ENCODE results near the gene ABCA8.
"Not testable (repeated sequence)": the region's sequence is repeated elsewhere in the genome, so short reads cannot be mapped to it uniquely, and the experiment has no call there.

Gene ABCA8

DNA sequence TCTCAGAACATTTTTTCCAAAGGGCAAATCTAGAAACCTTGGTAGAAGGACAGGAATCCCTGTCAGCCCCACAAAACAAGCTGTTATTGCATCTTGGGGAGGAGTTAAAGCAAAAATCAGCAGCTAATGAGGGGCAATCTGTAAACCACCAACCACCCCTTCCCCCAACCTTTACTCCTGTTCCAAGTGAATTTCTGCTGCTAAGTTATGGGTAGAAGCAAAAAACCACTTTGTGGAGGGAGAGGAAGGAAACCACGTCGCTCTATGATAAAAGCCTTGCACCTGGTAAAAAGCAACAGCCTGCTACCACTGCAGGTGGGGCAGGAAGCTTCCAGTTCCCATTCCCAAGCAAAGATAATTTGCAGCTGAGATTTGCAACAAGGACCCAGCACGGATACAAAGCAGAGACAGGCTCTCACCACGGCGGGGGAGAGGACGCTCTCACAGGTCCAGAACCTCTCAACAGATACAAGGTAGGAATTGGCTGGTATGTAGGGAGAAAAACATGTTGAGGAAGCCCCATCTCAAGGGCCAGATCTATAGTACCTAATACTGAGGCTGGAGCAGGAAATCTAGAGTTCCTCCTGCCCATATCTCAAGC lies 10.7 kb downstream of the ABCA8 start:
- no peak for DNase-seq (ENCODE audit: extremely low read depth in 1 of 2, low read depth in 1 of 2)

DNA sequence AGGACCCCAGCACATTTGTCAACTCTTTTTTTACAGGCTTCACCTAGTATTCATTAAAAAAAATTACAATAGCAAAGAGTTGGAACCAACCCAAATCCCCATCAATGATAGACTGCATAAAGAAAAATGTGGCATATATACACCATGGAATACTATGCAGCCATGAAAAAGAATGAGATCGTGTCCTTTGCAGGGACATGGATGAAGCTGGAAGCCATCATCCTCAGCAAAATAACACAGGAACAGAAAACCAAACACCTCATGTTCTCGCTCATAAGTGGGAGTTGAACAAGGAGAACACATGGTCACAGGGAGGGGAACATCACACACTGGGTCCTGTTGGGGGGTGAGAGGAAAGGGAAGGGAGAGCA lies 11.4 kb downstream of the ABCA8 start:
- DNase-seq (ENCODE audit: extremely low read depth in 1 of 2, low read depth in 1 of 2), result not testable (repeated sequence)

DNA sequence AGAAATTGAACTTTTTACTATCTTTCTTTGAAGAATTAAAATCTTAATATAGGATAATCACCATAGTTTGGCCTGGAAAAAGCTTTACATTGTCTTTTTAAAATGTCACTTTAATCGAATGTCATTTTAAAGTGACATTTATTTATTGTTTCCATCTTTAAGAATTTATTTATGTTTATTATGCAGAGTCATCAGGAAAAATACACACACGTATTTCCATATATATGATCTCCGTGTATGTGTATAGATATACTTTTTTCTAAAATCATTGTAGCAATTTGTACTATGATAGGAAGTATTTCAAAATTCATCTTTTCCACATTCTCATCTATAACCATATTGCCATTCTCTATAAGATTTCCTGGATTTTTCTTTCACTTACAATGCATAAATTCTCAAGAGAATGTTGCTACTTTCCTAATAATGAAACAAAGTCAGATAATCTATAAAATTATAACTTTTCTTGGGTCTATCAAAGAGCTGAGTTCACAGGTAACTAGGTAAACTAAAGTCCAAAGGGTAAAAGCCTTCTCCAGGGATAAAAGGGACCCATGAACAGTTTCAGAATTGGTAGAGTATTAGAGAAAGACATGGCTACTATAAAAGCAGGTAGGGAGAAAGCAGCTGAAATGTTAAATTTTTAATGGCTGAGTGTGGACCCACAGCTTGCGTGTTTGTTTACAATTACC lies 11.9 kb downstream of the ABCA8 start:
- DNase-seq (ENCODE audit: extremely low read depth in 1 of 2, low read depth in 1 of 2), result no peak

DNA sequence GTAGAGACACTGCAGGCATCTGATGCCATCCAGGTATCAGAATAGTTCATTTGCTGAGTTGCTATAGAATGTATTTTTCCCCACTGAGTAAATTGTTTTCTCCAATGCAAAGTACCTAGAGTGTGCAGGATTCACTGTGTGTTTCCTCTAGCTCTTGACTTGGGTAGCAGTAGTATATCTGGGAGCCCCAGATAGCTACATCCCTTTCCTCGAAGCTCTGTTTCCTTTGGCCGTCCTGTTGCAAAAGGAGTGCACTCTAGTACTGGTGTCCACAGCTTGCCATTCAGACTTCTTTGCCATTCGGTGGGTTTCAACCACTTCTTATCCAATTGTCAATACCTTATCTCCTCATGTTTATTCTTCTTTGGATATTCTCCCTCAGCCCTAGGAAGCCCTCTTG lies 12.8 kb downstream of the ABCA8 start:
- no peak for DNase-seq (ENCODE audit: extremely low read depth in 1 of 2, low read depth in 1 of 2)

DNA sequence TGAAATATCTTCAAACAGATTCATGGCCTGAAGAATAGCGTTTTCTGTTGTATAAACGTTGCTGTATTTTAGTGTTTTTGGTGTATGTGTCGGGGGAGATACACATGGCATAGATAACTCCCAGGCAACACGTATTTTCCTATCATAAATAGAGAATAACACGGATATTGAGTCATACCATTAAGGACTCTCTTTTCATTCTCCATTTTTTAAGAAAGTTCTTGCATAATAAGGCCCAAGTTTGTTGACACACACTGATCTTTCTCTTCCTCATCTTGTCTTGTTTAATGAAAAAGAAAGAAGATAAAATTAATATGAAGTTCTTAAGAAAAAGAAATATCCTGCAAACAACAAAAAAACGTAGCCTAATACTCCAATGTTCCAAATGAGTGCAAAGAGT lies 13.4 kb downstream of the ABCA8 start:
- no peak for DNase-seq (ENCODE audit: extremely low read depth in 1 of 2, low read depth in 1 of 2)

DNA sequence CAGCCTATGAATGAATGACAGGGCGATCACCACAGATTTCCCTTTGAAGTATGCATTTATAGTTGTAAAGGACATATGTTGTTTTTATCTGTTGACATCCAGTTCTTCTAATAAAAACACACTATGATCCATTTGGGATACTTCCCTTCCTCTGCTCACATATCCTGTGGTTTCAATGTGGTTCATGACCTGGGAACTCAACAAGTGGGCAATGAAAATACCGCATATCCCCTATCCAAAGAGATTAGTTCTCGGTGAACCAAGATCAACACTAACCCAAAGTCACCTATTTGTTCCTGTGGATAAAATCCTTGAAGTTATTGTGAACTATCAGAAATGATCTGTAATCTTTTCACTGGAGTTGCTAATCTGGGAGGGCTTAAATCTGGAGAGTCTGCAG lies 16.0 kb downstream of the ABCA8 start:
- no peak for DNase-seq (ENCODE audit: extremely low read depth in 1 of 2, low read depth in 1 of 2)

DNA sequence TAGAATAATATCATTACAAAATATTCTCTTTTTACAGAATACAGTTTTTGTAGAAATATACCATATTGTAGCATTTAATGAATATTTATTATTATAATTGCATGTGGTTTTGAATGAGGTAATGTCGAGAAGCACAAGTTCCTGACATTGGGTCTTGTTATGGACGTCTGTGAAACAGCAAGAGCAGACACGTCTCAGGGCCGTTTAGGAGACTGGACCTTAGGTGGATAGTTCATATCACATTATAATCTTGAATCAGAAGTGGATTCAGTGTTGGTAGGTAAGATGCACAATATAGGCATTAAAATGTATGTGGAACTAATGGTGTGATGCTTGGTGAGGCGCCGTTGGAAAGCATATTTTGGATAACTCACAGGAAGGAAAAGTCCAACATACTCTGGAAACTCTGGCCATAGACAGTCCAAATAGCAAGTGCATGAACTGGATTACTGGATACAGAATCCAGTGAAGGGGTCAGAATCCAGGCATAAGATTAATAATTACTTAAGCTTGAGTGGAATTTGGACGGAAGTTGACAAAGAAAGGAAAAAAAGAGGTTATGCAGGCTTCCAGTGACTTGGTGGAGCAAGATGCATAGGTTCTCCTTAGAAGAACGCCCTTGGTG lies 17.2 kb downstream of the ABCA8 start:
- no peak for DNase-seq (ENCODE audit: extremely low read depth in 1 of 2, low read depth in 1 of 2)

DNA sequence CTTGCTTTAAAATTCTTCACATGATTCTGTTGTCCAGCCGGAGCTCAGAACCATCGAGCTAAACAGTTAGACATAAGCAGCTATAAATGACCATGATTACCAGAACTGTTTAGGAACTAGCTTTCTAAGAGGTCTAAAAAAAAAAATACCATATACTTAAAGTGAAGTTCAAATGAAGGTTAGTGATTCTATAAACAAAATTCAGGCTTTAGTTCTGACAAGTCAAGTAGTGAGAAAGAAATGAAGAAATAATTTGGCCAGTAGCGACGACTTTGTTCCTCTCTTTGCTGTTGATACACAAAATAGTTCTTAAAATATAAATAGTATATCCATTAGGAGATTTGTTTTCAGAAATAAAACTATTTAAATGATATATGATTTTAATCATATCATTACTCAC lies 27.7 kb downstream of the ABCA8 start:
- DNase-seq (ENCODE audit: extremely low read depth in 1 of 2, low read depth in 1 of 2), result no peak

DNA sequence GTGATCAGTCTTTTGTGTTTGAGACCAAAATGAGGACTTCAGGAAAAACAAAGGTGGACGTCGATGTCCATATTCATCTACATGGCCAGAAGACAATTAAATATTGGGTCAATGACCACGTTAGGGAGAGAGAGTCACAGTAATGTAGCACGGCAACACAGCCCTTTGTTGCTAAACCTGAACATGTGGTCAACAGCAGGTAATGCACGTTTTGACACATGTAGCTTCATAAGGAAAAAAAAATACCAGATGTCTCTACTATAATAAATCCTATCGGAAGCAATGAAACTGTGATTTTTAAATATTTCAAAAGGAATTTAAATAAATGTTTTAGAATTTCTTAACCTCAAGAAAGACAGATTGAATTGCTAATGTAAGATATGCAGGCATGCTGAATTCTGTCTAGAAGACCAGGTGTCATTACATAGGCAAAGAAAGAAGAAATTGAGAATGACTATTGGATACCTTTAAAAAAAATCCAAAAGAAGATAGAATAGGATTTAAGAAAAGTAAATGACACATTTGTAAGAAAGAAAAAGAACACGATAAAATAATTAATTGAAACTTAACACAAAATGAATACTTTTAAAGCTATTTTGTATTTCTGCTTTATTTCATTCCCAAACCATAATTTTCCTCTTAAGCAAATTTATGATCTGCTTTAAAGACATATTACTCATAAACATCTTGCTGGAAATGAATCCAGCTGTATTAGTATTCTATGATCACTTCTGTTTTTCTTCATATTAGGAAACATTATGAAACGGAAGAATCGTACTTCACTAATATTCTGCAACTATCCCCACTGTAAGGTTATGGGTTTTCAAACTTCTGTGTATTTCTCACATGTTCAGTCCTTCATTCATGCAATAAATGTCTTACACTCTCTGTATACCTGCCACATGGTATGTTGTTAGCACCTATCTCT lies 30.1 kb downstream of the ABCA8 start:
- no peak for DNase-seq (ENCODE audit: extremely low read depth in 1 of 2, low read depth in 1 of 2)

DNA sequence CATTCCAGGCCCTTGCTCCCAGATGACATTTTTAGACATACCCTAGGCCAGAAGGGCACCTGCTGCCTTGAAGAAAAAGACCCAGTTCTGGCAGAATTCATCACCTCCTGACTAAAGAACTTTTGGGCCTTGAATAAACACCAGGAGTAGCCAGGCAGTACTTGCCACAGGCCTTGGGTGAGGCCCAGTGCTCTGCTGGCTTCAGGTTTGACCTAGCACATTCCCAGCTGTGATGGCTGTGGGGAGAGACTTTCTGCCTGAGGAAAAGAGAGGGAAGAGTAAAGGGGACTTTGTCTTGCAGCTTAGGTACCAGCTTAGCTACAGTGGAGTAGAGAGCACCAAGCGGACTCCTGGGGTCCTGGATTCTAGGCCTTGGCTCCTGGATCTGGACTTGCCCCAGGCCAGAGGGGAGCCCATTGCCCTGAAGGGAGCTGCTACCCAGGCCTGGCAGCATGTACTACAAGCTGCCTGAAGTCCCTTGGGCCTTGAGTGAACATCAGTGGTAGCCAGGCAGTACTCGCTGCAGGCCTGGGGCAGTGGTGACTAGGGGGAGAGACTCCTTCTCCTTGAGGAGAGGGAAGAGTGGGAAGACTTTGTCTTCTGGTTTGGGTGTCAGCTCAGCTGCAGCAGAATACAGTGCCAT lies 44.3 kb downstream of the ABCA8 start:
- no peak for DNase-seq (ENCODE audit: extremely low read depth in 1 of 2, low read depth in 1 of 2)

DNA sequence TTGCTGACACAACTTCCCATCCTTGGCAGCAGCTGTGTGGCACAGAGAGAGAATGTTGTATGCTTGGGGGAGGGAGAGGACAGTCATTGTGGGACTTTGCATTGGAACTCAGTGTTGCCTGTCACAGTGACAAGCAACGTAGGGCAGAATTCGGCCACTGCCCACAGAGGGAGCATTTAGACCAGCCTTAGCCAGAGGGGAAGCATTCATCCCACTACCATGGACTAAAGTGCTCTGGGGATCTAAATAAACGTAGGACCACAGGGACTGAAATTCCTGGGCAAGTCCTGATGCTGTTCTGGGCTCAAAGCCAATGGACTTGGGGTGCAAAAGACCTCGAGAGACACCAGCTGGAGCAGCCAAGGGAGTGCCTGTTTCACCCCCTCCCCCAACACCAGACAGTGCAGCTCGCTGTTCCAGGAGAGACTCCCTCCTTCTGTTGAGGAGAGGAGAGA lies 44.9 kb downstream of the ABCA8 start:
- no peak for DNase-seq (ENCODE audit: extremely low read depth in 1 of 2, low read depth in 1 of 2)

DNA sequence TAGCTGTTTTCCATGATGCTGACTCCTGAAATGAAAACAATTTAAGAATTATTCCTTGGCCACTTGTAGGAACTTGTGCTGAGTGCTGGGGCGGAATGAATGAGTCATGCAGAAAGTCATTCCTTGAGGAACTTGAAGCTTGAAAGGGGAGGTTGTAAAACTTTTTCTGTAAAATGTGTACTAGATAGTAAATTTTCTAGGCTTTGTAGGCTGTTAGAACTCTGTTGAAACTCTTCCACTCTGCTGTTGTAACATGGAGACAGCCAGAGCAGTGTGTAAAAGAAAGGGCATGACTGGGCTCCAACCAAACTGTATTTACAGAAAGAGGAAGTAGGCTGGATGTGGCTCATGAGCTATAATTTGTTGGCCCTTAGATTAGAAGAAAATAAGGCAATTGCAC lies 46.1 kb downstream of the ABCA8 start:
- DNase-seq (ENCODE audit: extremely low read depth in 1 of 2, low read depth in 1 of 2), result no peak

DNA sequence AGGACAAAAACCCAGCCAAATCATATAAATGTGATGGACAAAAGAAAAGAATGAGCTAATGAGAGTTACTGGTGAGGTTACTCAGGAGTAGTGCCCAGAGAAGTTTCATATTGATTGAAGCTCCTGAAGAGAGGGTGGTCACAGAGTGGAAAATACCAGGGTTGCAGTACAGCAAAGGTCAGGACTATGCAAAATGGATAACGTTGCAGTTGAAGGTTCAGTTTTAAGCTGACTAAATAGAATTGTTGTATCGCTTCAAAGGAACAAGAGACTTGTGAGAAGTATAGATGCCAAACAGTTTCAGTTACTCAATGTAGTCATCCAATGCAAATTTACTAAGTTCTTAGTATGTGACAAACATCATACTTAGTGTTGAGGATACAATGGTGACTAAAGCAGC lies 47.1 kb downstream of the ABCA8 start:
- no peak for DNase-seq (ENCODE audit: extremely low read depth in 1 of 2, low read depth in 1 of 2)

DNA sequence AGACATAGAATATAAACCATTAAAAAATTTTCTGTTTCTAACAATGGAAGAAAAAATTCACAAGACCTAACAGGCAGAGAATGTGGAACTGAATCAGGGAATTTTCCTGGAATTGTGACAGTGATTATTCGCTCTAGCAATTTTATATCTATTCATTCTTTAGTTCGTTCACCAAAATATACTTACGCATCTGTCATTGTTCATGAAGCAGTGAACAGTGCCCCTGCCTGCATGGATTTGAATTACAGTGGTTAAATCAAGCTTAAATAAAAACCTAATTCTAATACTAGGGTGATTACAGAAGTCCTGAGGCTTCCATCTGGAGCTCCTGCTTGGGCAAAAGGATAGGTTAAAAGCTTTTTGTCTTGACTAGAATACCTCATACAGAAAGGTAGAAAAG lies 48.6 kb downstream of the ABCA8 start:
- no peak for DNase-seq (ENCODE audit: extremely low read depth in 1 of 2, low read depth in 1 of 2)

DNA sequence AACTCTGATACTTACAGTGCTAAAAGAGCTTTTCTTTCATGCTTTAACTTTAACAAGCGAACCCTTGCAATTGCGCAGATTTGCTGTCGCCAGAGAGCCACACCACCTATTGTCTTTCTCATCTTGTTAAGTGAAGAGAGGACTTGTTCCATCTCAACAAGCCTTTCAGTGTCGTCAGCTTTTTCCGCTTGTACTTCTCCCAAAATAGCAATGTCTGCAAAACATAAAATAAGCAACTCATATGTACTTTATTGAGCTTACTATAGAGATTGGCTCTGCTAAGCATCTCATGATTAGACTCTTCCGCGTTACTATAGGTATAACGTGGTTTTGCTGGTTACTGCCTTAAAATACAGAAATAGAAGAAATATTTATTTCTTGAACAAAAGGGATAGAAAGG lies 51.9 kb downstream of the ABCA8 start:
- DNase-seq (ENCODE audit: extremely low read depth in 1 of 2, low read depth in 1 of 2), result no peak

DNA sequence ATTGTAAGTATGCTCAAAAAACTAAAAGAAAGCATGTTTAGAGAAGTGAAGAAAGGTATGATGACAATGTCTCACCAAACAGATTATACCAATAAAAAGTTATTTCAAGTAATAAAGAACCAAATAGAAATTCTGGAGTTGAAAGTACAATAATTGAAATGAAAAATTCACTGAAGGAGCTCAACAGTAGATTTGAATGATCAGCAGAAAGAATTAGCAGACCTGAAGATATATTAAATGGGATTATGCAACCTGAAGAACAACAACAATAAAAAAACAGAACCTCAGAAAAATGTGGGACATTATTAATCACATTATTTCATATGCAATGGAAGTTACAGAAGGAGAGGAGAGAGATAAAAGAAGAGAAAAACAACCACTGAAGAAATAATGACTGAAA lies 57.6 kb downstream of the ABCA8 start:
- DNase-seq (ENCODE audit: extremely low read depth in 1 of 2, low read depth in 1 of 2), result no peak

DNA sequence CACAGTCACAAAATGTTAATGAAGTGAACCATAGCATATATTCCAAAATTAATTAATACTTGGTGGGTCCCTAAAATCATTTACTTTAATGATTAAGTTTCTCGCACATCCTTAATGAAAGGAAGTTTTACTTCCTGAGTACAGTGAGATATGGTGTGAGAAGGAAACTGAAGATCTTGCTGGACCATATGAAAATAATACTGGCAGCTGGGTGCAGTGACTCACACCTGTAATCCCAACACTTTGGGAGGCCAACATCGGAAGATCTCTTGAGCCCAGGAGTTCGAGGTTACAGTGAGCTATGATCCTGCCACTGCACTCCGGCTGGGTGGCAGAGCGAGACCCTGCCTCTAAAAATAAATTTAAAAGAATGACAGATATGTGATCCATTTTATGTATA lies 62.5 kb downstream of the ABCA8 start:
- DNase-seq (ENCODE audit: extremely low read depth in 1 of 2, low read depth in 1 of 2), result no peak

DNA sequence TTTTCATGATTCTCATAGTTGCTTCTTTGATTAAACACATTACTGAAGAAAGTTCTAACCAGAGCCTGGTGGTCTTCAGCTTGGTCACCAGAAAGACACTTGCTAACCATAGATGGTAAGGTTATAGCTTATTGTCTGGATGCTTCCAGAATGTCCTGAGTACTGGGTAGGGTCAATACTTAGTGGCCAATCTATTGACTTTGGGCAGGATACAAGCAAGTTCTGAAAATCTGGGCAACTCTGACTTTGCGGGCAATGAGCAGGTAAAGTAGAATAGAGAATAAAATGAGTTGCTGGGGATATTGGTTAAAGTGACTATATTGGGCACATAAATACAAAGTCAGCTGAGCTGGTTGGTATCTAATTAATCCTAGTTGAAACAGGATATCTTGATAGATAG lies 63.0 kb downstream of the ABCA8 start:
- no peak for DNase-seq (ENCODE audit: extremely low read depth in 1 of 2, low read depth in 1 of 2)

DNA sequence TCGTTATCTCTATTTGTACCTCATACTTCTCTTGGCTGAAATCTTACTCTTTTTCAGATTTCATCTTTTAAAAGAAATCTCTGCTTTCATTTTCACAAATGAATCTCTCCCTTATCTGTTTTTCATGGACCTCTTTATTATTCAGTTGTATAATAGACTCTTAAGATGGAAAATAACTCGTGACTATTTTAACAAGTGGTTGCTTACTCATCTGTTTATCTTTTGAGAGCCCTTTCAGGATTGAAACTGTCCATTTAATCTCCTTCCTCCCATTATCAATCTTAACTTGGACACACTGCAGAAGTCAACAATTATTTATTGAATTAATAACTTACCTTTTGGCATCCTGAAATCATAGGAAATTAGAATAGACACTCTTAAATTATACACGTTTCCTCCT lies 68.8 kb downstream of the ABCA8 start:
- DNase-seq (ENCODE audit: extremely low read depth in 1 of 2, low read depth in 1 of 2), result no peak

DNA sequence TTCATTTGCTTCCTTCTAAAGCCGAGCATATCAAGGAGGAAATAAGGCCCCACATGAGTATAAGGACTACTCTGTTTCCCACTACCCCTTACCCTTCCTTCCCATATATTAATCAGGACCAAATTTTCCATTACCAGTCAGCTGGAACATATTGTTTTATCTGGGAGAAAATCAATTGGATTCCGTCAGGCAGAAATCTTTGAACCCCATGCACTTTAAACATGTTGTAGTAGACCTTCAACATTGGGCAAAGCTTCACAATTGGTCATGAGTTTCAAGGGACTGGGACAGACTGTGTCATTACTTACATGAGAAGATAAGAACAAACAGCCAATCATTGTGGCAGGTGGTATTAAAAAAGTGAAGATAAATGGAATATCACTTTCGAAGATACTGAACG lies 70.3 kb downstream of the ABCA8 start:
- DNase-seq (ENCODE audit: extremely low read depth in 1 of 2, low read depth in 1 of 2), result no peak
